Endothelial cell (in vitro differentiated cells): ENCODE results near the gene TTC13. TPM values are rescaled to one million over a fixed set of nuclear protein-coding genes. Genes with fewer than 3 reads are reported as not detected.
A peak's percentile ranks its signal among the peaks of the same experiment; 100 is the strongest.

Source experiments
- DNase-seq: peaks from one replicate; pipeline ENCODE4 v3.0.0; 2021; ENCODE audit warnings: low spot score
- H3K27ac Mint-ChIP-seq: one replicate; pipeline ENCODE4 v1.8.0; 2021; ENCODE audit warnings: mixed read lengths, inconsistent platforms; ENCODE audit not compliant: unreplicated experiment
- H3K27me3 Mint-ChIP-seq: one replicate; pipeline ENCODE4 v1.8.0; 2021; ENCODE audit warnings: mild to moderate bottlenecking, moderate library complexity, mixed read lengths, inconsistent platforms; ENCODE audit not compliant: unreplicated experiment
- H3K36me3 Mint-ChIP-seq: one replicate; pipeline ENCODE4 v1.8.0; 2021; ENCODE audit warnings: mild to moderate bottlenecking, low read depth, mixed read lengths, inconsistent platforms; ENCODE audit not compliant: unreplicated experiment
- H3K4me1 Mint-ChIP-seq: one replicate; pipeline ENCODE4 v1.8.0; 2021; ENCODE audit warnings: mild to moderate bottlenecking, mixed read lengths, inconsistent platforms; ENCODE audit not compliant: unreplicated experiment
- H3K4me3 Mint-ChIP-seq: one replicate; pipeline ENCODE4 v1.8.0; 2021; ENCODE audit warnings: mild to moderate bottlenecking, mixed read lengths, inconsistent platforms; ENCODE audit not compliant: unreplicated experiment
- H3K9me3 Mint-ChIP-seq: one replicate; pipeline ENCODE4 v1.8.0; 2021; ENCODE audit warnings: mixed read lengths, inconsistent platforms; ENCODE audit not compliant: unreplicated experiment
- total RNA-seq: library from RNA; stranded (reverse); fragmentation: NEBNext Ultra II Directional; extraction: Animal tissue kit (Norgen Biotek cat#: 25700); gene quantifications from one replicate; pipeline ENCODE4 v1.2.1, GENCODE V29; 2021; ENCODE audit not compliant: unreplicated experiment
- TF ChIP-seq, protein P1 (sequence below): fragments of 200-600 bp; sonication (generic); IDR thresholded peaks from one replicate; pipeline ENCODE4 v1.5.0; 2021; ENCODE audit warnings: antibody characterized with exemption; ENCODE audit not compliant: unreplicated experiment

The TTC13 gene
- total RNA-seq, 1 donor from 2014 or later, result 62.5 TPM

DNA sequence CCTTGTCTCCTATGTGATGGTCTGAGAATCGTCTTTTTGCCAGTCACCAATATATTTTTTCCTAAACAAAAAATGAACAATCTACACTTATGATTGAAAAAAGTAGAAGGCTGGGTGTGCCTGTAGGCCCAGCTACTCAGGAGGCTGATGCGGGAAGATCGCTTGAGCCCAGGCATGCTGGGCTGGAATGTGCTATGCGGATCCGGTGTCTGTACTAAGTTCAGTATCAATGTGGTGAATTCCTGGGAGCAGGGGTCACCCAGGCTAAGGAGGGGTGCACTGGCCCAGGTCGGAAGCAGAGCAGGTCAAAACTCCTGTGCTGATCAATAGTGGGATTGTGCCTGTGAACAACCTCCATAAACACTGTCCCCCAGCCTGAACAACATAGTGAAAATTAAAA lies 84.6 kb downstream of the TTC13 start:
- Mint-ChIP-seq H3K27ac (no peak overlapping the region), H3K9me3 (no peaks in the 10 kb centered on the region), H3K4me3 (no peak overlapping the region), H3K36me3 (no peaks in the 10 kb centered on the region), H3K4me1 (peaks cover 11% of the 10 kb centered on the region), H3K27me3 (peaks cover 2% of the 10 kb centered on the region)
- TF ChIP-seq, protein P1, sequence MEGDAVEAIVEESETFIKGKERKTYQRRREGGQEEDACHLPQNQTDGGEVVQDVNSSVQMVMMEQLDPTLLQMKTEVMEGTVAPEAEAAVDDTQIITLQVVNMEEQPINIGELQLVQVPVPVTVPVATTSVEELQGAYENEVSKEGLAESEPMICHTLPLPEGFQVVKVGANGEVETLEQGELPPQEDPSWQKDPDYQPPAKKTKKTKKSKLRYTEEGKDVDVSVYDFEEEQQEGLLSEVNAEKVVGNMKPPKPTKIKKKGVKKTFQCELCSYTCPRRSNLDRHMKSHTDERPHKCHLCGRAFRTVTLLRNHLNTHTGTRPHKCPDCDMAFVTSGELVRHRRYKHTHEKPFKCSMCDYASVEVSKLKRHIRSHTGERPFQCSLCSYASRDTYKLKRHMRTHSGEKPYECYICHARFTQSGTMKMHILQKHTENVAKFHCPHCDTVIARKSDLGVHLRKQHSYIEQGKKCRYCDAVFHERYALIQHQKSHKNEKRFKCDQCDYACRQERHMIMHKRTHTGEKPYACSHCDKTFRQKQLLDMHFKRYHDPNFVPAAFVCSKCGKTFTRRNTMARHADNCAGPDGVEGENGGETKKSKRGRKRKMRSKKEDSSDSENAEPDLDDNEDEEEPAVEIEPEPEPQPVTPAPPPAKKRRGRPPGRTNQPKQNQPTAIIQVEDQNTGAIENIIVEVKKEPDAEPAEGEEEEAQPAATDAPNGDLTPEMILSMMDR, result no peak
- no peak for DNase-seq

DNA sequence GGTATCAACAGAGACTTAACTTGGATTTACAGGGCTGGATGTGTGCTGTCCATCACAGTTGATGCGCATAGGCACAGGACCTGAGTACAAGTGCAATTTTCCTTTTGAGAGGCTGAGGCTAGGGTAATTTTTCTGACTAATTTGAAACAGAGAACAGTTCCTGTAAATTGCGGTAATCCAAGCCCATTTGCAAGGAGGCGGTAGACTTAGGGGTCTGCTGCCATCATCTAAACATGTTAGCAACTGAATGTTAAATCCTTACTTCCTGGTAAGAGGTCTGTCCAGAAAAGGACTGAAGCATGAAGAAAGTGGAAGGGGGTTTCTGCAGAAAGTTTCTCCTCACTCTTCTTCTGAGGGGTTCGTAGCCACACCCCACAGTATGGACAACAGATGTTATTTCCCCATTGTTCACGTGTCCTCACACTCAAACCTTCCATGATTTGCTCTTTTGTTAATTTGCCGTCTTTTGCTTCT lies 86.6 kb downstream of the TTC13 start:
- H3K4me1 Mint-ChIP-seq, result peaks cover 11% of the 10 kb centered on the region
- no peak overlapping the region for H3K4me3 Mint-ChIP-seq
- no peak for DNase-seq
- H3K27me3 Mint-ChIP-seq, result no peaks in the 10 kb centered on the region
- TF ChIP-seq, protein P1, result no peak
- H3K9me3 Mint-ChIP-seq, result no peaks in the 10 kb centered on the region
- no peak overlapping the region for H3K27ac Mint-ChIP-seq
- no peaks in the 10 kb centered on the region for H3K36me3 Mint-ChIP-seq

DNA sequence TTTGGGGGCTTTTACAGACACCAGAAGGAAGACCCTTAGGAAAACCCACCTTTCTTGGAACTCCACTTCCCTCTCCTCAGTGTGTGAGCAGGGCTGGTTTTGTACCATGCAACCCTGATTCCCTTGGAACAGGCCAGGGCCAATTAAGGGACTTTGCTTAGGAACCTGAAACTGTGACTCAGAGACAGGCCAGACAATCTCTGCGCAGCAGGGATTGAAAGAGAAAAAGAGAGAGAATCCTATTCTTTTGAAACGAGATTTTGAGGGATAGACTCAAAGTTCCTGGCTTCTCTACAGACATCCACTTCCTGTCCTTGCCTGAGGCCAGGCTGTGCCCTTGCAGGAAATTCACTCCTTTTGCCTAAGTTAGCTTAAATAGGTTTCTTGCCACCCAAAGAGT lies 87.2 kb downstream of the TTC13 start:
- H3K4me3 Mint-ChIP-seq, result no peak overlapping the region
- H3K9me3 Mint-ChIP-seq, result no peaks in the 10 kb centered on the region
- H3K4me1 Mint-ChIP-seq, result peaks cover 11% of the 10 kb centered on the region
- no peaks in the 10 kb centered on the region for H3K36me3 Mint-ChIP-seq
- H3K27ac Mint-ChIP-seq, result peak overlapping the region; percentile 68
- TF ChIP-seq, protein P1, result no peak
- no peaks in the 10 kb centered on the region for H3K27me3 Mint-ChIP-seq
- no peak for DNase-seq

DNA sequence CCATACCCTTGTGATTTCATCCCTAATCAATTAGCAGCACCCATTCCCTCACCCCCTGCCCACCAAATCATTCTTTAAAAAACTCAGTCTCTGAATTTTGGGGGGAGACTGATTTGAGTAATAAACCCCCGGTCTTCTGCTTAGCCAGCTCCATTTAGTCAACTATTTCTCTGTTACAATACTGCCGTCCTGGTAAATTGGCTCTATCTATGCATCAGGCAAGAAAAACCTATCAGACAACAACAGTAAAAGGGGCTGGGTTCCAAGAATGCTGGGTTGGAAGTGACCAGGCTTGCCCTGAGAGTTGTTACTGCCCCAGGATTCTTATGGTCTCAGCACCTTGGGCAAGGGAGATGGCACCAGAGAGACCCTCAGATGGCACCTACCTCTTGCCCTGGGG lies 94.0 kb downstream of the TTC13 start:
- Mint-ChIP-seq H3K36me3 (no peaks in the 10 kb centered on the region), H3K27me3 (peaks cover 4% of the 10 kb centered on the region), H3K4me1 (peaks cover 5% of the 10 kb centered on the region), H3K4me3 (no peak overlapping the region), H3K9me3 (peaks cover 4% of the 10 kb centered on the region), H3K27ac (no peak overlapping the region)
- TF ChIP-seq, protein P1, result no peak
- DNase-seq, result no peak

DNA sequence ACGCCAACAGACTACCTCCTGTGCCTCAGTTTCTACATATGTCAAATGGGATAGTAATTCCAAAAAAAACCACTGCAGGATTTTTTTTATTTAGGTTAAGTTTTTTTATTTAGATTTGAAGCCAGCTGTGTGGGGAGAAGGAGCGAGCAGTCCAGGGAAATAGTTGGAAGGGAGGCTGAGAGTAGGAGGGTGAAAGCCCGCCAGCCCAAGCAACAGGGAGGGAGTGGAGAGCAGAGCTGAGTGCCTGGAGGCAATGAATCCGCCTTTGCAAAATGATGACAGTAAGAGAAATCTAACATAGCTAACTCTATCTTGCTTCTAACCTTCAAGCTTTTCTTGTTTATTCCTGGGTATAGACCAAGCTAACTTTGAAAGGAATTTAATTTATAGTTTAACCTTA lies 94.7 kb downstream of the TTC13 start:
- TF ChIP-seq, protein P1, result no peak
- H3K27me3 Mint-ChIP-seq, result peaks cover 4% of the 10 kb centered on the region

More for the DNA sequence above, 94.7 kb downstream of the TTC13 start:
- Mint-ChIP-seq H3K9me3 (peaks cover 4% of the 10 kb centered on the region), H3K27ac (no peak overlapping the region), H3K4me3 (no peak overlapping the region), H3K4me1 (peaks cover 5% of the 10 kb centered on the region), H3K36me3 (no peaks in the 10 kb centered on the region)
- DNase-seq, result no peak
